ENCODE results near the gene FBXL17. TPM values are rescaled to one million over a fixed set of nuclear protein-coding genes. Genes with fewer than 3 reads are reported as not detected.

FBXL17 gene
- total RNA-seq, 2 experiments from 2014 or later: 9.6 to 9.8 TPM

GRCh38 chr5:108366500-108366899, 15.4 kb downstream of the FBXL17 start:
- Mint-ChIP-seq H3K27me3 (no peaks in the 10 kb centered on the region), H3K4me1 (peaks cover 3% of the 10 kb centered on the region), H3K9me3 (no peaks in the 10 kb centered on the region), H3K4me3 (no peak overlapping the region), H3K27ac (no peak overlapping the region), H3K36me3 (ENCODE audit: low read depth) (peaks cover 10% of the 10 kb centered on the region)
- no peak for DNase-seq
- ChIA-PET CTCF (no interaction called here), POLR2A (no interaction called here)

GRCh38 chr5:108361771-108362170, 20.1 kb downstream of the FBXL17 start:
- Mint-ChIP-seq H3K27me3 (no peaks in the 10 kb centered on the region), H3K36me3 (ENCODE audit: low read depth) (peaks cover 6% of the 10 kb centered on the region), H3K27ac (no peak overlapping the region), H3K9me3 (no peaks in the 10 kb centered on the region), H3K4me1 (peaks cover 1% of the 10 kb centered on the region), H3K4me3 (no peak overlapping the region)
- ChIA-PET CTCF (no interaction called here), POLR2A (no interaction called here)
- DNase-seq: no peak

DNA sequence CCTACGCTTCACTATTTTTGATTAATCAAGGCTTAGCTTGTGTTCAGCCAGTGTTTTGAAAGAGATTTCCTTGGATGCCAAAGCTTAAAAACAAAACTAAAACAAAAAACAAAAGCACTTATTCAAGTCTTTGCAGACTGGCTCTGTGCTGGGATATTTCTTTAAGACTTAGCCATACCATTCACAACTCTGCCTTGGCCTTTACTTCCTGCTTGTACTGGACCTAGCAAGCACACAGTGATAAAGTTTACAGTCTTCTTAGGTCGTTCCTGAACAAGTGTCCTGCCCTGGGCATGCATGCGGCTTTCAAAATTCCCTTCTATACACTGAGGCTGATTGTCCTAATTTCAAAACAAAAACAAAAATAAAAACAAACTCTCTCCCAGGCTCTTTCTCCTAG, 20.7 kb downstream of the FBXL17 start:
- Mint-ChIP-seq H3K4me1 (peaks cover 1% of the 10 kb centered on the region), H3K9me3 (no peaks in the 10 kb centered on the region), H3K36me3 (ENCODE audit: low read depth) (peaks cover 6% of the 10 kb centered on the region), H3K4me3 (no peak overlapping the region), H3K27me3 (no peaks in the 10 kb centered on the region), H3K27ac (no peak overlapping the region)
- POLR2A ChIA-PET: no interaction called here
- CTCF ChIA-PET: interaction anchor here (0.6 kb wide), 1 partner anchor 274 kb away, joined by 3 read pairs; no protein-coding TSS in a partner anchor
- DNase-seq: no peak

DNA sequence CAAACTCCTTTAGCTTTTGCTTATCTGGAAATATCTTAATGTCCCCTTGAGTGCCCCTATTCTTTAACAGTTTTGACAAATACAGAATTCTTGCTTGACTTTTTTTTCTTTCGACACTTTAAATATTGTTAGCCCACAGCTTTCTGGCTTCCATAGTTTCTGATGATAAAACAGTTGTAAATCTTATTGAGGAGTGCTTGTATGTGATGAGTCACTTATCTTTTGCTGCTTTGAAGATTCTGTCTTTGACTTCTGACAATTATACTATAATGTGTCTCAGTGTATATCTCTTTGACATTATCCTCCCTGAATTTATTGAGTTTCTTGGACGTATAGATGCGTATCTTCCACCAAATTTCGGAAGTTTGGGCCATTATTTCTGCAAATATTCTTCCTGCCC, 21.6 kb downstream of the FBXL17 start:
- CTCF ChIA-PET: interaction anchor here (0.6 kb wide), 1 partner anchor 189 kb away, joined by 3 read pairs; no protein-coding TSS in a partner anchor
- no peaks in the 10 kb centered on the region for H3K27me3 Mint-ChIP-seq
- no peak overlapping the region for H3K4me3 Mint-ChIP-seq
- peaks cover 1% of the 10 kb centered on the region for H3K4me1 Mint-ChIP-seq
- DNase-seq: no peak
- H3K27ac Mint-ChIP-seq: no peak overlapping the region
- no peaks in the 10 kb centered on the region for H3K9me3 Mint-ChIP-seq
- POLR2A ChIA-PET: no interaction called here
- peaks cover 6% of the 10 kb centered on the region for H3K36me3 Mint-ChIP-seq (ENCODE audit: low read depth)

GRCh38 chr5:108356286-108356685, 25.6 kb downstream of the FBXL17 start:
- POLR2A ChIA-PET: no interaction called here
- CTCF ChIA-PET: no interaction called here
- Mint-ChIP-seq H3K9me3 (no peaks in the 10 kb centered on the region), H3K4me1 (no peaks in the 10 kb centered on the region), H3K36me3 (ENCODE audit: low read depth) (peaks cover 1% of the 10 kb centered on the region), H3K27ac (no peak overlapping the region), H3K27me3 (no peaks in the 10 kb centered on the region), H3K4me3 (no peak overlapping the region)
- no peak for DNase-seq

GRCh38 chr5:108353087-108353486, 28.8 kb downstream of the FBXL17 start:
- DNase-seq: no peak
- no peak overlapping the region for H3K4me3 Mint-ChIP-seq
- POLR2A ChIA-PET: no interaction called here
- no peaks in the 10 kb centered on the region for H3K9me3 Mint-ChIP-seq
- CTCF ChIA-PET: interaction anchor here (0.6 kb wide), 1 partner anchor 94 kb away, joined by 3 read pairs; no protein-coding TSS in a partner anchor
- no peaks in the 10 kb centered on the region for H3K27me3 Mint-ChIP-seq
- no peak overlapping the region for H3K27ac Mint-ChIP-seq
- H3K36me3 Mint-ChIP-seq (ENCODE audit: low read depth): peaks cover 1% of the 10 kb centered on the region
- H3K4me1 Mint-ChIP-seq: no peaks in the 10 kb centered on the region

- Mint-ChIP-seq H3K9me3 (no peaks in the 10 kb centered on the region), H3K27me3 (no peaks in the 10 kb centered on the region), H3K36me3 (ENCODE audit: low read depth) (peaks cover 2% of the 10 kb centered on the region), H3K4me1 (no peaks in the 10 kb centered on the region), H3K27ac (no peak overlapping the region), H3K4me3 (no peak overlapping the region)
- ChIA-PET CTCF (no interaction called here), POLR2A (interaction anchor here (0.6 kb wide), 1 partner anchor 32 kb away, joined by 3 read pairs; no protein-coding TSS in a partner anchor)
- DNase-seq: no peak
Observed at GRCh38 chr5:108345541-108346171, 36.2 kb downstream of the FBXL17 start.

DNA sequence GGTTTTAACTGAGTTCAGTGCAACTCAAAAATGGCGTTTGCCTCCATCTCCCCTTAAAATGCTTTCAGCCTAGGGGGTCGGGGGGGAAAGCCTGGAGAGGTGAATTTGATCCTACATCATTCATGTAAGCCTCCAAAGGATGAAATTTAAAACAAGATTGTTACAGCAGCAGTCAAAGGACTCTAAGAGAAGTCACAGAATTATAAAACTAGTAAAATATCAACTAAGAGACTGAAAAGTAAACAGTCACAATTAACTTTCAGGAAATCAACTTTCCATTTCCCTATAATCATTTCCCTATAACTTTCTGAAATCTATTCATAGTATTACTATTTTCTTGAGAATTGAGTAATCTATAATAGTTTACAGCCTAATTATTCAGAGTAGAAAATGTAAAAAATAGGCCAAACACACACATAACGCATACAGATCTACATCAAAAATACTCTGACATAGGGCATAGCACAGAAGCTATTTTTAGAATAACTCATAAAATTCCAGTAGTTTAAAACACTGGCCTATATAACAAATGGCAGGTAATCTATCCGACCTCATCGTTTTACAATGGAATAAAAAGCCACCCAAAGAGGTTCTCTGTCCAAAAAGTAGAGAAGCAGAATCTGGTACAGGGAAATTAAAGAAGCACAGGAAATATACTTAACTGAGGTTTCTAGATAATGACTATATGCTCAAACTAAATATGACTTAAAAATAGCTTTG, 37.6 kb downstream of the FBXL17 start:
- no peak overlapping the region for H3K4me3 Mint-ChIP-seq
- CTCF ChIA-PET: no interaction called here
- no peaks in the 10 kb centered on the region for H3K27me3 Mint-ChIP-seq

GRCh38 chr5:108341866-108342265, 40.0 kb downstream of the FBXL17 start:
- no peak overlapping the region for H3K27ac Mint-ChIP-seq
- ChIA-PET CTCF (no interaction called here), POLR2A (no interaction called here)
- H3K9me3 Mint-ChIP-seq: no peaks in the 10 kb centered on the region
- no peaks in the 10 kb centered on the region for H3K27me3 Mint-ChIP-seq
- H3K4me1 Mint-ChIP-seq: no peaks in the 10 kb centered on the region
- no peak for DNase-seq
- no peak overlapping the region for H3K4me3 Mint-ChIP-seq
- peaks cover 2% of the 10 kb centered on the region for H3K36me3 Mint-ChIP-seq (ENCODE audit: low read depth)

More for the DNA sequence above, 37.6 kb downstream of the FBXL17 start:
- H3K9me3 Mint-ChIP-seq: no peaks in the 10 kb centered on the region
- H3K4me1 Mint-ChIP-seq: no peaks in the 10 kb centered on the region
- H3K27ac Mint-ChIP-seq: no peak overlapping the region
- POLR2A ChIA-PET: no interaction called here
- H3K36me3 Mint-ChIP-seq (ENCODE audit: low read depth): peaks cover 2% of the 10 kb centered on the region
- DNase-seq: no peak

DNA sequence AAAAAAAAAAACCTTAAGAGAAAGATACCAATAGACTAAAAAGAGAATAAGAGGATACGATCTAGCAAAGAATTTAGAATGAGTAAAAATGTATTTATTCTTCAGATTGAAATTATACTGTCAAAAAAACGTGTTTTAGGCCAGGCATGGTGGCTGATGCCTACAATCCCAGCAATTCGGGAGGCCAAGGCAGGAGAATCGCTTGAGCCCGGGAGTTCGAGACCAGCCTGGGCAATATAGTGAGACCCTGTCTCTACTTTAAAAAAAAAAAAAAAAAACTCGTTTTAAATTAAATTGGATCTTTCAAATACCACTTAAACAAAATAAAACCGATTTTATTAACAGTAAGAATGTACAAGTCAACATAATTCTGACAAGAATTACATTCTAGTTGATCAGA, 41.8 kb downstream of the FBXL17 start:
- Mint-ChIP-seq H3K27ac (no peak overlapping the region), H3K4me1 (no peaks in the 10 kb centered on the region), H3K27me3 (no peaks in the 10 kb centered on the region), H3K4me3 (no peak overlapping the region), H3K36me3 (ENCODE audit: low read depth) (peaks cover 2% of the 10 kb centered on the region), H3K9me3 (no peaks in the 10 kb centered on the region)
- CTCF ChIA-PET: no interaction called here
- POLR2A ChIA-PET: no interaction called here
- DNase-seq: no peak

DNA sequence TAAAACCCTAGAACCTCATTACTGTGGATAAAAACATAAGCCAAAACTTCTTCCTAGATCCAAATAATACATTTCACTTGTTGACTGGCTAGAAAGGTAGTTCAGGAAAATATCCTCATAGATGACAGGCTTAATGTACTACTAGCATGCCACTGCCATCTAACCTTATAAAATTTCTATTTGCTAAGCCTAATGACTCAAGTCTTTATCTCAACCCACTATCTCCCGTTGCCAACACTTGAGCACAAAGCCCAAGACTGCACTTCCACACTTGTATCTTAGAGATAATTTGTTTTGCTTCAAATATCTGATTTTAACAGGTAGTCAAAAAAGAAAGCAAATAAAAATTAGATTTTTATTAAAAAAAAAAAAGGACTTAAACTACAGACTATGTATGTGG, 42.7 kb downstream of the FBXL17 start:
- no peaks in the 10 kb centered on the region for H3K4me1 Mint-ChIP-seq
- peaks cover 2% of the 10 kb centered on the region for H3K36me3 Mint-ChIP-seq (ENCODE audit: low read depth)
- no peak overlapping the region for H3K27ac Mint-ChIP-seq
- ChIA-PET CTCF (no interaction called here), POLR2A (no interaction called here)
- H3K27me3 Mint-ChIP-seq: no peaks in the 10 kb centered on the region
- no peaks in the 10 kb centered on the region for H3K9me3 Mint-ChIP-seq
- no peak for DNase-seq
- H3K4me3 Mint-ChIP-seq: no peak overlapping the region

DNA sequence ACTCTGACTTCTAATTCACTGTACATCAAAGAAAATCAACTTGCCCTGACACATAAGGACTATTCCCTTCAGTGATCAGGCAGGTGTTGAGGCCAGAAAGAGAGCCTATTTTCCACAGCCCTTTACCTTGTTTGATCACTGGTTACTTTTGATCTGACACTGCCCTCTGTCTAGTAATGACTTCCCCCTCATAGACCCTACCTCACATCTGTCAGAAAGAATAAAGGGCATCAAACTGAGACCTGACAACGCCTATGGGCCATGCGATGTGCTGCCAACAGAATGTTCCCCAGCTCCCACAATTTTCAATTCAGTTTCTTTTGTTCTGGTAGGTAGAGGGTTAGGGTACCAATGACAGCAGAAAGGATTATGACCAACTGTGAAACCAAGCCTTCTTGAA, 47.7 kb downstream of the FBXL17 start:
- DNase-seq: no peak
- Mint-ChIP-seq H3K36me3 (ENCODE audit: low read depth) (no peaks in the 10 kb centered on the region), H3K4me3 (no peak overlapping the region), H3K4me1 (no peaks in the 10 kb centered on the region), H3K9me3 (no peaks in the 10 kb centered on the region), H3K27me3 (no peaks in the 10 kb centered on the region), H3K27ac (no peak overlapping the region)
- ChIA-PET POLR2A (no interaction called here), CTCF (no interaction called here)

DNA sequence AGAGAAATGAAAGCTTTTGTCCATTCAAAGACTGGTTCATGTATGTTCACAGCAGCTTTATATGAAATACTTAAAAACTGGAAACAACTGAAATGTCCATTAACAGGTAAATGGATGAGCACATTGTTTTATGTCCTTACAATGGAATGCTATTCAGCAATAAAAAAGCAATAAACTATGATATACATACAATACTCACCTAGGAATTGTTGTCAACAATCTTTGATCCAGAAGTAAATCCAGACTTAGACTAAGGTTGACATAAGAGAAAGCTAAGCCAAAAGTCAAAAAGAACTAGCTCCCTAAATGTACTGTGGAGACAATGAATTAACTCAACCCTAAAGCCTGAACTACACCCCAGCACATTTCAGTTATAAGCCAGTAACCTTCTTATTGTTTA, 54.9 kb downstream of the FBXL17 start:
- no peaks in the 10 kb centered on the region for H3K27me3 Mint-ChIP-seq
- H3K36me3 Mint-ChIP-seq (ENCODE audit: low read depth): peaks cover 10% of the 10 kb centered on the region
- no peaks in the 10 kb centered on the region for H3K4me1 Mint-ChIP-seq
- H3K27ac Mint-ChIP-seq: no peak overlapping the region
- POLR2A ChIA-PET: no interaction called here
- CTCF ChIA-PET: no interaction called here
- no peak overlapping the region for H3K4me3 Mint-ChIP-seq
- H3K9me3 Mint-ChIP-seq: peaks cover 9% of the 10 kb centered on the region
- no peak for DNase-seq

- no peak overlapping the region for H3K27ac Mint-ChIP-seq
- no peaks in the 10 kb centered on the region for H3K4me1 Mint-ChIP-seq
- peaks cover 9% of the 10 kb centered on the region for H3K9me3 Mint-ChIP-seq
- ChIA-PET CTCF (no interaction called here), POLR2A (no interaction called here)
- H3K27me3 Mint-ChIP-seq: no peaks in the 10 kb centered on the region
- peaks cover 10% of the 10 kb centered on the region for H3K36me3 Mint-ChIP-seq (ENCODE audit: low read depth)
- no peak for DNase-seq
- no peak overlapping the region for H3K4me3 Mint-ChIP-seq
Observed at GRCh38 chr5:108324886-108325285, 57.0 kb downstream of the FBXL17 start.

All from activated CD4-positive, alpha-beta T cell treated with anti-CD3 and anti-CD28 coated beads, Interleukin-2, amount 10 ng/mL, durations not matched to agents 7 days and 5 days (primary cell).